ENCODE measurements around the gene SLC5A10.

SLC5A10 gene

DNA sequence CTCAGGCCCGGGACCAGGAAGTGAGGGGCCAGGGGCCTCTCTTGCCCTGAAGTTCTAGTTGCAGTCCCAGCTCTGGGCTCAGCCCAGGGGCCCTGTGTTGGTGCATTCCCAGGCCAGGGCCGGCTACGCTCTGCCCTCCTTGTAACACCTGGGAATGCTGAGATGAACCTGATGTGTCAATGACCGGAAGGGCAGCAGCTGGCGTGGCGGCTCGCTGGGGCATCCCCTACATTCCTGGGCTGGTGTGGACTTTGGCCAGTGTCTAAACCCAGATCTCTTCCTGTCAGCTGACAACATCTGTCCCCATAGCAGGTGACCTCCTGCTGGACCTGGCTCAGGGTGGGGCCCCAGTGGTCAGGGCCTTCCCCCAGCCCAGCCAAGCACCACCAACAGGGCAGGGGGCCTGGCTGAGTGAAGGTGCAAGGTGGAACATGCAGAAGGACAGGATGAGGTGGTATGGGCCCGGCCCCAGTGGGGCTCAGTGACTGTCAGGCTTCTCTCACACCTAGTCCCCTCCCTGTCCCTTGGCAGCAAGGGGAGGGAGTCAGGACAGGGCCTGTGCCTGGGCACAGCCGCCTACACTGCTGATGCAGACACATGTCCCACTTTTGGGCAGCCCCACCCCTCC is 36.7 kb downstream of the SLC5A10 start:
- H3K27ac ChIP-seq = no peak overlapping the region
- TF ChIP-seq, protein P1, sequence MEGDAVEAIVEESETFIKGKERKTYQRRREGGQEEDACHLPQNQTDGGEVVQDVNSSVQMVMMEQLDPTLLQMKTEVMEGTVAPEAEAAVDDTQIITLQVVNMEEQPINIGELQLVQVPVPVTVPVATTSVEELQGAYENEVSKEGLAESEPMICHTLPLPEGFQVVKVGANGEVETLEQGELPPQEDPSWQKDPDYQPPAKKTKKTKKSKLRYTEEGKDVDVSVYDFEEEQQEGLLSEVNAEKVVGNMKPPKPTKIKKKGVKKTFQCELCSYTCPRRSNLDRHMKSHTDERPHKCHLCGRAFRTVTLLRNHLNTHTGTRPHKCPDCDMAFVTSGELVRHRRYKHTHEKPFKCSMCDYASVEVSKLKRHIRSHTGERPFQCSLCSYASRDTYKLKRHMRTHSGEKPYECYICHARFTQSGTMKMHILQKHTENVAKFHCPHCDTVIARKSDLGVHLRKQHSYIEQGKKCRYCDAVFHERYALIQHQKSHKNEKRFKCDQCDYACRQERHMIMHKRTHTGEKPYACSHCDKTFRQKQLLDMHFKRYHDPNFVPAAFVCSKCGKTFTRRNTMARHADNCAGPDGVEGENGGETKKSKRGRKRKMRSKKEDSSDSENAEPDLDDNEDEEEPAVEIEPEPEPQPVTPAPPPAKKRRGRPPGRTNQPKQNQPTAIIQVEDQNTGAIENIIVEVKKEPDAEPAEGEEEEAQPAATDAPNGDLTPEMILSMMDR (conservative IDR thresholded peaks at IDR 0.05; ENCODE audit: low read depth, low read length) = no peak
- no peak overlapping the region for H3K9ac ChIP-seq
- no peaks in the 10 kb centered on the region for H4K20me1 ChIP-seq (ENCODE audit: insufficient read depth)
- H2AFZ ChIP-seq (ENCODE audit: low read depth) = no peak overlapping the region
- H3K36me3 ChIP-seq (ENCODE audit: insufficient read depth) = no peaks in the 10 kb centered on the region
- H3K4me2 ChIP-seq = no peak overlapping the region
- peaks cover 8% of the 10 kb centered on the region for H3K4me1 ChIP-seq (ENCODE audit: low read depth, poor library complexity, severe bottlenecking)
- H3K4me3 ChIP-seq (IDR thresholded peaks at IDR 0.05; ENCODE audit: insufficient read depth, low read depth, low read length) = no peak overlapping the region
- no peaks in the 10 kb centered on the region for H3K79me2 ChIP-seq (ENCODE audit: insufficient read depth, low read depth)
- H3K27me3 ChIP-seq (ENCODE audit: insufficient read depth, low read depth) = no peaks in the 10 kb centered on the region

DNA sequence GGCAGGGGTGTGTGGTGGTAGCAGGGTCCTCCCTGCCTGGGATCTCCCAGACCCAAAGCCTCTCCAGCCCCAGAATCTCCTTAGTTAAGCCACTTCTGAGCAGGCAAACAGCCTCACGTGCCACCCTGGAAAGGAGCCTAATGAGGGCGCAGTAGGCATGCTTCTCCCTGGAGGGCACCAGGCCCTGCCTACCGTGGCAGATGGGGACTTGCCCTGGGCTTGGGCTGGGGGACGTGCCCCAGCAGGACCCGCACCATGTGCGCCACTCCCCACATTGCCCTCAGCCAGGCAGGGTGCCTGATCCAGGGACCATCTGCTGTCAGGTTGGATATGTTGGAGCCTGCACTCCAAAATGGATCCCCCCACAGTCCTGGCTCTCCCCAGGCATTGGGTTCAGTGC is 38.4 kb downstream of the SLC5A10 start:
- Histone ChIP-seq H3K4me3 (IDR thresholded peaks at IDR 0.05; ENCODE audit: insufficient read depth, low read depth, low read length) (no peak overlapping the region), H4K20me1 (ENCODE audit: insufficient read depth) (no peaks in the 10 kb centered on the region), H3K4me2 (no peak overlapping the region), H3K9ac (no peak overlapping the region), H2AFZ (ENCODE audit: low read depth) (no peak overlapping the region), H3K36me3 (ENCODE audit: insufficient read depth) (no peaks in the 10 kb centered on the region), H3K79me2 (ENCODE audit: insufficient read depth, low read depth) (no peaks in the 10 kb centered on the region), H3K27ac (no peak overlapping the region), H3K27me3 (ENCODE audit: insufficient read depth, low read depth) (no peaks in the 10 kb centered on the region), H3K4me1 (ENCODE audit: low read depth, poor library complexity, severe bottlenecking) (peaks cover 8% of the 10 kb centered on the region)
- TF ChIP-seq, protein P1 (conservative IDR thresholded peaks at IDR 0.05; ENCODE audit: low read depth, low read length) = no peak

DNA sequence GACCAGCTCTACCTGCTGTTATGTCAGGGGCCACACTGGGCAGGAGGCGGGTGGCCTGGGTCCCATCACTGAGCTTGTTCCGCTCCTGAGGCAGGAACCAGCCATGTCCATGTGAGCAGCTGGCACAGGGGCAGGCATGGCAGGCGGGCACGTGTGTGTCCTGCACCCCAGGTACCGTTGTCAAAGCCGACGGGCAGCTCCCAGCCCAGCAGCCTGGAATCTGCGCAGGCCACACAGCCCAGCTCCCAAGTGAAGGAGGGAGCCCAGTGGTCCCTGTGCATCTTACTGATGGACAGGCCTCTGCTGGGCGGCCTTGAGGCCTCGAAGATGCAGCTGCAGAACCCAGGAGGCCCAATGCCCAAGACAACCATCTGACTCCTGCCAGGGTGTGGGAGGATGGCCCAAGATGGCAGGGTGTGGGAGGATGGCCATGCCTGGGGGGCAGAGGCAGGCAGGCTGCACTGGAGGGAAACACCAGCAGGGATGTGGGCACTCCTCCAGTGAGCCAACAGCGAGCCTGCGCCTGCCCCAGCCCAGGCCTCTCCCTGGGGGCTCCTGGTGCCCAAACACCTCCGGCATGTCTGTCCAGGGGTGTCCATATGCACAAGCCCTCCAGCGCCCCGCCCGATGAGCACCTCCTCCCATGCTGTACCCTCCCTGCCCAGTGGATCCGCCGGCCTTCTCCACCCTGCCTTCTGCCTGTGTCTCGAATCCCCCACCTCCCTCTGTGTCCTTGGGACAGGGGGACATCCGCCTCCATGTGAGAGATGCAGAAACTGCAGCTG is 39.8 kb downstream of the SLC5A10 start:
- no peaks in the 10 kb centered on the region for H3K36me3 ChIP-seq (ENCODE audit: insufficient read depth)
- no peak overlapping the region for H3K9ac ChIP-seq
- H3K4me1 ChIP-seq (ENCODE audit: low read depth, poor library complexity, severe bottlenecking) = peaks cover 8% of the 10 kb centered on the region
- H2AFZ ChIP-seq (ENCODE audit: low read depth) = no peak overlapping the region
- no peaks in the 10 kb centered on the region for H3K79me2 ChIP-seq (ENCODE audit: insufficient read depth, low read depth)
- no peak overlapping the region for H3K4me2 ChIP-seq
- no peak overlapping the region for H3K4me3 ChIP-seq (IDR thresholded peaks at IDR 0.05; ENCODE audit: insufficient read depth, low read depth, low read length)
- TF ChIP-seq, protein P1 (conservative IDR thresholded peaks at IDR 0.05; ENCODE audit: low read depth, low read length) = no peak
- no peaks in the 10 kb centered on the region for H3K27me3 ChIP-seq (ENCODE audit: insufficient read depth, low read depth)
- no peaks in the 10 kb centered on the region for H4K20me1 ChIP-seq (ENCODE audit: insufficient read depth)
- H3K27ac ChIP-seq = no peak overlapping the region

DNA sequence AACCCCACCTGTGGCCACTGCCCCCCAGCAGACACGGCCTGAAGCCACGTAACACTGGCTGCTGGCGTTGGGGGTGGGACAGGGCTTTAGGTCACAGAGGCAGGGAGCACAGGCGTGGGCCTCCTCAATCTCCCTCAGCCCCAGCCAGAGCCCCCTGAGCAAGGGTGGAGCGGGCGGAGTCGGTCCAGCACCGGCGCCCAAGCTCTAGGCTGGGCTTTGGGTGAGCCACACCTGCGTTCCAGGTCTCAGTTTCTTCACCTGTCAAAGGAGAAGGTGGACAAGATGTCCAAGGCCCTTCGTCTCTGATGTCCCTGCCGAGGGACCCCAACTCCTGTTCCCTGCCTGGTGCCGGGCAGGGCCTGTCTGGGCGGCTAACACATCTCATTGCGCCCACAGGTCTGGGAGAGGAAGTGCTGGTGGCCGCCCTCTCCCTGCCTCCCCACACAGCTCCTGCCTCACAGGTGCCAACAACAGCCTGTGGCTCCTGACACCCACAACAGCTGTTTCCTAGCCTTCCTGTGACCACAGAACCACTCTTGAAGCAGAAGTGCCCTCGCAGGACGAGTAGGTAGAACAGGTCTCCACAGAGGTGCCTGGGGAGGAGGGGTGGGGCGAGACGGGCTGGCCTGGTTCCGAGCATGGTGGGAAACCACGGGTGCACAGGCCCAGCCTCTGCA is 40.6 kb downstream of the SLC5A10 start:
- Histone ChIP-seq H3K27me3 (ENCODE audit: insufficient read depth, low read depth) (no peaks in the 10 kb centered on the region), H3K4me1 (ENCODE audit: low read depth, poor library complexity, severe bottlenecking) (peaks cover 8% of the 10 kb centered on the region), H3K9ac (no peak overlapping the region), H4K20me1 (ENCODE audit: insufficient read depth) (no peaks in the 10 kb centered on the region), H2AFZ (ENCODE audit: low read depth) (no peak overlapping the region), H3K27ac (no peak overlapping the region), H3K79me2 (ENCODE audit: insufficient read depth, low read depth) (no peaks in the 10 kb centered on the region), H3K36me3 (ENCODE audit: insufficient read depth) (no peaks in the 10 kb centered on the region), H3K4me3 (IDR thresholded peaks at IDR 0.05; ENCODE audit: insufficient read depth, low read depth, low read length) (no peak overlapping the region), H3K4me2 (no peak overlapping the region)
- TF ChIP-seq, protein P1 (conservative IDR thresholded peaks at IDR 0.05; ENCODE audit: low read depth, low read length) = no peak

All from KMS-11 (cell line).